ENCODE data around the gene SLC18B1.

SLC18B1 gene

DNA sequence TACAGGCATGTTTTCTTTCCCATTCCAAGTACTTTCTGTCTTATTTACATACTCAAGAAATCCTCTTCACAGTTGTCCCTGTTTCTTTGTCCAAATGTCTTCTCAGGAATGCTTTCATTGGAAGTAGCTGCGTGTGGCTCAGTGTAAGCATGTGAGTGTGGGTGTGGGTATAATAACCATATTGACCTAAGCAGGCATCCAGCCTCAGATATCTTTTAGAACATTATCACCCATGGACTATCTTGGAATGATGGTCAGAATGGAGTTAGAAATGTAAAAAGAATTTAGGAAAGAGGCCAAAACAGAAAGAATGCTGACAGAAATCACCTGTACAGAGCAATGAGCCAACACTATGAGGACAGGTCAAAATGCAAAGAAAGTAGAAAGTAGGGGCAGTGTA is 57.2 kb downstream of the SLC18B1 start:
- no peak for FAIRE-seq

DNA sequence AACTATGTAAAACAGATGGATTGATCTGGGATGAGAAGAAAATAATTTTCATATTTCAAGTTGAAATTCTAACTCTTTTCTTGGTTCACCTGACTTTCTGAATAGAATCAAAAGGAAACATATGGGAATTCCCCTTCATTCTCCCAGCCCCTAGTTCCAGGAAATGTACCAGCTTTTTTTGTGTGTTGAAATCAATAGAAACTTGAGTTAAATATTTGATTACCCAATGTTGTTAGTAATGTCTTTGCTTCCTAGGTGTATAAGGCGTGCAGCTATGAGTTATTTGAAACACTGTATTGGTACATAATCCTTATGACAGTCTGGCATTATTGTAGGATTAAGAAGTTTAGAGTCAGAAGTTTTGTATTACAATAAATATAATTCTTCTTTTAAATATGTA is 62.2 kb downstream of the SLC18B1 start:
- no peak for FAIRE-seq

DNA sequence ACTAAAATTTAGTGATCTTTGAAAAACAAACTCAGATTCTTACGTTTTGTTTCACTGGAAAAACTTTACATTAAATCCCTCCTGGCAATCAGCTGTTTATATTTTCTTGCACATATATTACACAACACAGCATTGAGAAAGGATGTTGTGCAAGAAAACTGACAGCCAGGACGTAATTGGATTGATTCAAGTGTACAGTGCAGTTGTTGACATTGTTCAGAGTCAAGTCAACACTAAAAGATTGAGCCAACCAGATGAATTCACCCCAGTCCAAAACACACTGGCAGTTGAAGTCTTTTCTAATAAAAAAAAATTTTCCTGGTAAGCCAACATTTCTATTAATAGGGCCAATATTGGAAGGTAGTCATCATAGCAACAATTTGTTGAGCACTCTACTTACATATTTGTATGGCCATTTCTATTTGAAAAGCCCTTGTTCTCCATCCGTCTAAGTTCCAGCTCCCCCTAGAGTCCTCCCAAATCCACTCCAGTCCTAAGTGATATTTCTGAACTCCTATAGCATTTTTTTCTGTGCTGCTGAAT is 63.7 kb downstream of the SLC18B1 start:
- no peak for FAIRE-seq

DNA sequence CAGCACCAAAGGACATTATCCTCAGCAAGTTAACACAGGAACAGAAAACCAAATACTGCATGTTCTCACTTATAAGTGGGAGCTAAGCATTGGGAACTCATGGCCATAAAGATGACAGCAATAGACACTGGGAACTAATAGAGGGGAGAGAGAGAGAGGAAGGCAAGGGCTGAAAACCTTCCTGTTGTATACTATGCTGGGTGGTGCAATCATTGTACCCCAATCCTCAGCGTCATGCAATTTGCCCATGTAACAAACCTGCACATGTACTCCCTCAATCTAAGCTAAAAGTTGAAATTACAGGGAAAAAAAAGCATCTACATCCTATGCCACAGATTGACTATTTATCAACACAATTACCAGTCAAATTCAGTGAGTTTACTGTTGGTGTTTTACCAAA is 64.6 kb downstream of the SLC18B1 start:
- no peak for FAIRE-seq

DNA sequence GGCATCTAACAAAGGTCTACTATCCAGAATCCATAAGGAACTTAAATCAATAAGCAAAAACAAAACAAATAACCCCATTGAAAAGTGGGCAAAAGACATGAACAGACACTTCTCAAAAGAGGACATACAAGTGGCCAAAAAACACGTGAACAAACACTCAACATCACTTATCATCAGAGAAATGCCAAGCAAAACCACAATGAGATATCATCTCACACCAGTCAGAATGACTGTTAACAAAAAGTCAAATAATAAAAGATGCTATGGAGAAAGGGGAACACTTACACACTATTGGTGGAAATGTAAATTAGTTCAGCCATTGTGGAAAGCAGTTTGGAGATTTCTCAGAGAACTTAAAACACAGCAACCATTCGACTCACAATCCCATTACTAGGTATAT is 65.2 kb downstream of the SLC18B1 start:
- FAIRE-seq = no peak

DNA sequence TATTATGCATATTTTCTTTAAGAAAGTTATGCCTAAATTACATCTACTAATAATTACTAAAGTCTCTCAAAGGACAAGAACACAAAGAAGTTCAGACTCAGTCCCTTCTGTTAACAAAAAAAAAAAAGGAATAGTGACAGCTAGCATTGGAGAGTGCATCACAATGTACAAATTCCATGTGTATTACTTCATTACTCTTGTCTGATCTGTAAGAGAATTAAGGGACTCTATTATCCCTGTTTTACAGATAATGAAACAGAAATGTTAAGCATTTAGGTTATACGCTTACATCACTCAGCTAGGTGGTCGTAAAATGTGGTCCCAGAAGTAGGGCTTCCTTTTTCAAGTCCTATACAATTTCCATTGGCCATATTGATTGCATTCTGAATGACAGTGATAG is 67.4 kb downstream of the SLC18B1 start:
- no peak for FAIRE-seq

DNA sequence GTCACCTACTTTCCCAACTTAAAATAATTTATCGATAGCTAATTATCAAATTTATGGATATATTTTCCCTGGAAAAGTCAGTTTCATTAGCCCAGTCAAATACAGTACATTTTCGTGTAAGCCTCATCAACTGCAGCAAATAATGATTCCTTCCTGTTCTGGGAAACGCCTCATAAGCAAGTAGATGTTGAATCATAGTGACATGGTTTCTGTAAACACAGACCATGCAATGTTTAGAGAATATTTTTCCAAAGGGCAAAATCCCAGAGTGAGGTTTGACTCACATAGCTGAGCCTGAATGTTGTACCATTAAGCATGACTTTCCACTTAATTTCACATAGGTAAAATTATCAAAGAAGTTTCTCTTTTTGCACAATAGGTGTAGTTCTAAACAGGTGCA is 67.9 kb downstream of the SLC18B1 start:
- no peak for FAIRE-seq

DNA sequence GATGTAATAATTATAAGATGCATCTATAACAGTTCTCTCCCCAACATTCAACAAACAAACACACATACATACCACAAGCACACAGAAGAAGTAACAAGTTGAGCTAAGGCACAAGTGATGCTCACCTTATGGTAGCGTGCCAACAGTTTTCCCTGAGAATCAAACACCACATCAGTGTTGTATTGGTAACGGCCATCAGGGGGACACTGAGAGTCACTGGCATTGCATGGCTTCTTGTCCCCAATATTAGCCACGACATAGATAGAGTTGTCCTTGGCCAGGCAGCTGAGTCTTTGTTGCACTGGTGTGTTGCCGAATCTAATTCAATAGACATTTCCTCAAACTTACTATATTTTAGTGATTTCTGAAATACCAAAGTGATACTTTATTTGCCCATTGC is 69.8 kb downstream of the SLC18B1 start:
- FAIRE-seq = no peak

DNA sequence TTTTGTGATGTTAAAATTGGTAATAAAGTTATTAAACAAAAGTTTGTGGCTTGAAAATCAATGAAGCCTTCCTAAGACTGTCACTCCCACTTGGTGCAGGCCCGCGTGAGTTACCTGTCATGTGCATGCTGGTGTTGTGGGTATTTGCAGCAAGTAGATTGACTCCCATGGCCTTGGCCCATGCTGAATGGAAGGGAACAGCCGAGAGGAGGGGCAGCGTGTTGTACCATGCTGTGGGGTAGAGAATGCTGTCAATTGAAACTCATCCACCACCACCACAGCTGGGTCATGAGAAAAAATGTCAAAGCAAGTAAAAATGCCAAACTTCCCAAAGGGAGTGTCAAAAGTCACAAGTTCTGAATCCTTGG is 71.8 kb downstream of the SLC18B1 start:
- FAIRE-seq = no peak

DNA sequence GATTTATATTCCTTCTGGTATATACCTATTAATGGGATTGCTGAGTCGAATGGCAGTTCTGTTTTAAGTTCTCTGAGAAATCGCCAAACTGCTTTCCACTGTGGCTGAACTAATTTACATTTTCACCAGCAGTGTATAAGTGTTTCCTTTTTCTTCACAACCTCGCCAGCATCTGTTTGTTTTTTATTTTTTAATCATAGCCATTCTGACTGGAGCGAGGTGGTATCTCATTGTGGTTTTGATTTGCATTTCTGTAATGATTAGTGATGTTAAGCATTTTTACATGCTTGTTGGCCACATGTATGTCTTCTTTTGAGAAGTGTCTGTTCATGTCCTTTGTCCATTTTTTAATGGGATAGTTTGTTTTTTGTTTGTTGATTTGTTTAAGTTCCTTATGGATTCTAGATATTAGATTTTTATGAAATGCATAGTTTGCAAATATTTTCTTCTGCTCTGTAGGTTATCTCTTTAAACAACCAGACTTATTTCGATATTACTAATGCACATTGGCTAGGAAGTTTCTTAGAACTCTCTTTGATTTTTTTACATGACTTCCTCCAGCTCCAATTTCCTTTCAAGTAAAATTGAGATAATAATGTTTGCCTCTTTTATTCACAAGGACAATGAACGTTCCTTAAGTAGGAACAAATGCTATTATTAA is 72.4 kb downstream of the SLC18B1 start:
- no peak for FAIRE-seq

DNA sequence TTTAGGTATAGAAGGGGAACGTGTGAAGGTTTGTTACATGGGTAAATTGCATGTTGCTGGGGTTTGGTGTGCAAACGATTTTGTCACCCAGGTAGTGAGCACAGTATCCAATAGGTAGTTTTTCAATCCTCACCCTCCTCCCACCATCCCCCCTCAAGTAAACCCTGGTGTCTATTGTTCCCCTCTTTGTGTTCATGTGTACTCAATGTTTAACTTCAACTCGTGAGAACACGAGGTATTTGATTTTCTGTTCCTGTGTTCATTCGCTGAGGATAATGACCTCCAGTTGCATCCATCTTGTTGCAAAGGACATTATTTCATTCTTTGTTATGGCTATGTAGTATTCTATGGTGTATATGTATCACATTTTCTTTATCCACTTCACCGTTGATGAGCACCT is 73.0 kb downstream of the SLC18B1 start:
- FAIRE-seq = no peak

DNA sequence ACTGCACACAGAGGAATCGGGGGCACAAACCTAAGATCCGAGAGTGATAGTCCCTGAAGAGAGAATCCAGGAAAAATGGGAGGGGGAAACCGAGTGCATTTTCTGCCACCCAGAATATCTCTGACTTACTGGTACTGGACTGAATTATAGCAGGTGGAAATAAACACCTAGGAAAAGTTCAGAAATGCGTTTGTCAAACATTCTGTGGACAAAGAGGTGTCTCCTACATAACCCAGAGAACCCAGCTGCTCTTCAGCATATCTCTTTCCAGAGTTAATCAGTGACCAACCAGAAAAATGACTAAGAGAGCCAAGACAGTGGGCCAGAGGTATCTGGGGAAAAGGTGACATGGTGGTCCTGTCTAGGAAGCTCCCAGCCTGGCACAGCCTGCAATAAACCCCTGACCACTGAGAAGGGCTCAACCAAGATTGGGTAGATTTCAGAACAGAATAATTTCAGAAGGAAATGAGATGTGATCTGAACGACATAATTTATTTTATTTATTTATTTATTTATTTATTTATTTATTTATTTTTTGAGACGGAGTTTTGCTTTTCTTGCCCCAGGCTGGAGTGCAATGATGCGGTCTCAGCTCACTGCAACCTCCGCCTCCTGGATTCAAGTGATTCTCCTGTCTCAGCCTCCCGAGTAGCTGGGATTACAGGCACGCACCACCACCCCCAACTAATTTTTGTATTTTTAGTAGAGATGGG is 78.5 kb downstream of the SLC18B1 start:
- no peak for FAIRE-seq
